Measurements from ENCODE around the gene UBE2Q1.

Gene UBE2Q1

GRCh38 chr1:154575951-154576566 lies 17.6 kb upstream of the UBE2Q1 start:
- DNase-seq, result no peak

- DNase-seq, result no peak
These were observed 16.9 kb upstream of the UBE2Q1 start for GRCh38 chr1:154575147-154575927.

DNA sequence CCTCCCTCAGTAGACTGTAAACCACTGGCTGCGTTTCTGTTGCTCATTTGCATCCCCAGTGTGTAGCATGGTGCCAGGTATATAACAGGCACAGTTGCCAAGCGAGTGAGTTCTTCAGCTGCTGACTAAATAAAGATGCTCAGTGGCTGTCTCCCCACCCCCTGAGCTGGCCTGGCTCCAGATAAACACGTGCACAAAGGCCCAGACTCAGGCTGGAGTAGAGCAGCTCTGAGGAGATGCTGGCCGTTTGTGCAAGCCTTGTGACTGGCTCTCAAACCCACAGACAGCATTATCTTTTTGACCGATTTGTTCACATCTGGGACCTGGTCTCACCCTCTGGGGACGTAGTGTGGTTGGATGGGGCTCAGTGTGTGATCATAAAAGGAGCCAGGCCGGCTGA lies 16.3 kb upstream of the UBE2Q1 start:
- DNase-seq, result no peak

- no peak for DNase-seq
These were observed 14.7 kb upstream of the UBE2Q1 start for GRCh38 chr1:154573168-154573510.

- DNase-seq, result no peak
These were observed 14.2 kb upstream of the UBE2Q1 start for GRCh38 chr1:154572468-154573167.

DNA sequence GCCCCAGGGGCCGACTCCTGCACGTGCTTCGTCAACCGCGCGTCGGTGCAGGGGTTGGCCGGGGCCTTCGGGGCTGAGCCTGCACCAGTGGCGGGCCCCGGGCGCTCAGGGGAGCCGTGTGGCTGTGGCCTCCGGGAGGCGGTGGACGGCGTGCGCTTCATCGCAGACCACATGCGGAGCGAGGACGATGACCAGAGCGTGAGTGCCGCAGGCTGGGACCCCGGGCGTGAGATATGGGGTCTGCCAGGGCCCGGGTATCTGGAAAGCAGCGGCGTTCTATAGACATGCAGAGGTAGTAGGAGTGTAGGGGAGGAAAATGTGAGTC lies 13.5 kb upstream of the UBE2Q1 start:
- no peak for DNase-seq

DNA sequence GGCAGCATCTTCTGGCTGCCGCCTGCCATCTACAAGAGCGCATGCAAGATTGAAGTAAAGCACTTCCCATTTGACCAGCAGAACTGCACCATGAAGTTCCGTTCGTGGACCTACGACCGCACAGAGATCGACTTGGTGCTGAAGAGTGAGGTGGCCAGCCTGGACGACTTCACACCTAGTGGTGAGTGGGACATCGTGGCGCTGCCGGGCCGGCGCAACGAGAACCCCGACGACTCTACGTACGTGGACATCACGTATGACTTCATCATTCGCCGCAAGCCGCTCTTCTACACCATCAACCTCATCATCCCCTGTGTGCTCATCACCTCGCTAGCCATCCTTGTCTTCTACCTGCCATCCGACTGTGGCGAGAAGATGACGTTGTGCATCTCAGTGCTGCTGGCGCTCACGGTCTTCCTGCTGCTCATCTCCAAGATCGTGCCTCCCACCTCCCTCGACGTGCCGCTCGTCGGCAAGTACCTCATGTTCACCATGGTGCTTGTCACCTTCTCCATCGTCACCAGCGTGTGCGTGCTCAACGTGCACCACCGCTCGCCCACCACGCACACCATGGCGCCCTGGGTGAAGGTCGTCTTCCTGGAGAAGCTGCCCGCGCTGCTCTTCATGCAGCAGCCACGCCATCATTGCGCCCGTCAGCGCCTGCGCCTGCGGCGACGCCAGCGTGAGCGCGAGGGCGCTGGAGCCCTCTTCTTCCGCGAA lies 12.9 kb upstream of the UBE2Q1 start:
- DNase-seq, result no peak

- peak; percentile 7 for DNase-seq
These were observed 9.8 kb upstream of the UBE2Q1 start for GRCh38 chr1:154568157-154568815.

DNA sequence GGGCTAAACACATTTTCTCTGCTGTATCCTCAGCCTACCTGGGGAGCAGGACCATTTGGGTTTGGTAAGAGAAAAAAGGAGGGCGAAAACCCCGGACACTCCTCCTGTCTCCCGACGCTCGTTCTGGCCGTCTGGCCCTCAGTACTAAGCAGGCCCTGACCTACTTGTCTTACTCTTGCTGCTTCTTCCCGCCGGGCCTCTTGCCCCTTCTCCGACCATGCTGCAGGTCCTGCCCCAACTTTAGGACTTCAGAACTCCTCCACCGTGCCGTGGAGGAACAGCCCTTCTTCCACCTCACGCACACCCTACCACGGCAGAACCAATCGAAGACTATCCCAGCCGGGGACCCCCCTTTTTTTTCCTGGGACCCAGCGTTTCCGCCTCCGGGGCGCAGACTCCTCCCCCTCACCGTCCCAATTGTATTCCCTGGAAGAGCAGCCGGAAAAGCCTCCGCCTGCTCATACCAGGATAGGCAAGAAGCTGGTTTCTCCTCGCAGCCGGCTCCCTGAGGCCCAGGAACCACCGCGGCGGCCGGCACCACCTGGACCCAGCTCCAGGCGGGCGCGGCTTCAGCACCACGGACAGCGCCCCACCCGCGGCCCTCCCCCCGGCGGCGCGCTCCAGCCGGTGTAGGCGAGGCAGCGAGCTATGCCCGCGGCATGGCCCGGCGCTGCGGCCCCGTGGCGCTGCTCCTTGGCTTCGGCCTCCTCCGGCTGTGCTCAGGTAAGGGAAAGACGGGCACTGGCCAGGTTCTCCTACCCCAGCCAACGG lies 9.1 kb upstream of the UBE2Q1 start, which contains the start of gene CHRNB2:
TSS of gene CHRNB2 (plus strand) at position 393 of the 771 bp plus-strand sequence. CDS start at position 660, 267 bp downstream.
- DNase-seq, result peak; percentile 50

DNA sequence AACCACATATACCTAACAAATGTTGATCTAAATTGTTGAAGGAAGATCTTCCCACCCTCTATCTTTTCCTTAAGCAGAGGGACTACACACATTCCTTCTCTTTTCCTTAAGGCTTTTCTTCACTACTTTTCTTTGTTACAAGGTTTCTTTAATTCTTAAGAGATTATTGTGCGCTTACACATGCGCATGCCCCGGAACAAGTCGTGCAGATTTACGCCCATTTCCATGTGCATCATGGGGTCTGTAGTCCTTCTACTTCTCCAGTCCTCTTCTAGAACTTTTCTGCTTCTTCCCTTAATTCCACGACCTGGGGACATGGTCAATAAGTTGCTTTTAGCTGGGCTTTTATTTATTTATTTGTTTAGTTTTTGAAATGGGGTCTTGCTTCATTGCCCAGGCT lies 7.4 kb upstream of the UBE2Q1 start:
- no peak for DNase-seq

GRCh38 chr1:154559466-154560044 lies 1.1 kb upstream of the UBE2Q1 start:
- peak; percentile 72 for DNase-seq

- DNase-seq, result peak; percentile 94
These were observed 431 bp upstream of the UBE2Q1 start for GRCh38 chr1:154558720-154559465.

- DNase-seq, result no peak
These were observed 1.1 kb downstream of the UBE2Q1 start for GRCh38 chr1:154557248-154557938.

GRCh38 chr1:154556422-154556821 lies 2.0 kb downstream of the UBE2Q1 start:
- DNase-seq, result no peak

- DNase-seq, result no peak
These were observed 5.1 kb downstream of the UBE2Q1 start for GRCh38 chr1:154553056-154554030.

DNA sequence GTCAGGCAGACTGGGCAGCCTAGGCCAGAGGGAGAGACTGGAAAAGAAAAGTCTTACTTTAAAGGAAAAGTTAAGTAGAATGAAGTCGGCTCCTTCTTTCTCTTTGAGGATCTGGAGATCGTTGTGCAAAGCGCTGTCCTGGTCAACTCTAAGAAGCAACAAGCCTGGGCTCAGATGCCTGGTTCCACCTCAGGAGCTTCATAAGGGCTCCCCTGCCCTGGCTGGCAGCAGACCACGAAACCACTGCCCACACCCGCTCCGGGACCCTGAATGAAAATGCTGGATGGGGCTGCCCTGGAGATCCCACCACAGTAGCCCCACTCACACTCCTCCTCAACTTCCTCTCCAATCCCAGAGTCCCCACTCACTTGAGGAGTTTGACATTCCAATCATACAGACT lies 6.4 kb downstream of the UBE2Q1 start:
- no peak for DNase-seq

GRCh38 chr1:154551474-154551873 lies 7.0 kb downstream of the UBE2Q1 start:
- no peak for DNase-seq

DNA sequence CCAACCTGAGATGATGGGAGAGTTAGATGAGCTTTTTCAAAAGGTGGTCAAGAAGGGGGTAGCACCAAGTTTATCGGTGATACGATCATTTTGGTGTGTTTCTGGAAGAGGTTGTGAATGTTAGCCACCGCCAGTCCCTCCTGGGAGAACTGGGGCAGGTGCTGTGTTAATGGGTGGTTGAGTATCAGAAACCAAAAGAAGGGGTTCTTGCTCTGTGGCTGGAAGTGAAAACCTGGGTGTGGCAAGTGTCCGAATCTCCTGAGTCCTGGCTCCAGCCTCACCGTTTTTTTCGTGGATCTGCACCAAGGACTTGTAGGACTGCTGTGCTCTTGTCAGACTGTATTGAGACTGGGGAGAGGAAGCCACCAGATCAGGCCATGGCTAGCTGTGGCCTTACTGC lies 7.8 kb downstream of the UBE2Q1 start:
- no peak for DNase-seq

DNA sequence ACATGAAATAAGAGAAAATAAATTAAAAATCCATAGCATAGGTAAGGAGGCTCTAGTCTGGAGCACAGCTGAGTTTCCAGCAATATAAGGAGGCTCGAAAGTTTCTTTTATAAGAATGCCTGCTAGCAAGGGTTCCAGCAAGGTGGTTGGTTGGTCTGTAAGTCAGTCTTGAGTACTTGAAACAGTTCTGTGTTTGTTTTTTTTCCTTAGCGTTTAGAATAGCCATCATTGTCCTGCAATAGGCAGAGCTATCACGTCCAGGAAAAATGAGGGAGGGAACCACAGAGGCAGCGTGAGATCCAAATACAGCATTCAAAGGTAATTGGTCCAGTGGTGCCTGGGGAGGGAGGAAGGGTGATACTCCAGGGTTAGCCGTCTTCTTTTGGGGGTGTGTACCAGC lies 8.4 kb downstream of the UBE2Q1 start:
- DNase-seq, result no peak

Data from T1000 (cell line).